HG03064 (cell line): Measurements from ENCODE around the gene FOXD1.

Experiments used
- ATAC-seq: cut with Tn5 transposase; IDR thresholded peaks from one replicate; pipeline ENCODE4 v1.9.1; 2021; ENCODE audit warnings: low read depth; ENCODE audit not compliant: unreplicated experiment

Gene FOXD1

GRCh38 chr5:73441378-73441777, 7.2 kb downstream of the FOXD1 start:
- ATAC-seq: no peak

- no peak for ATAC-seq
These were observed 8.3 kb downstream of the FOXD1 start for GRCh38 chr5:73440262-73440661.

GRCh38 chr5:73438645-73439470, 9.7 kb downstream of the FOXD1 start:
- ATAC-seq: no peak

- ATAC-seq: no peak
These were observed 10.6 kb downstream of the FOXD1 start for GRCh38 chr5:73437777-73438644.

- no peak for ATAC-seq
These were observed 11.3 kb downstream of the FOXD1 start for GRCh38 chr5:73437101-73437776.

GRCh38 chr5:73436535-73437100, 12.0 kb downstream of the FOXD1 start:
- no peak for ATAC-seq

- no peak for ATAC-seq
These were observed 12.6 kb downstream of the FOXD1 start for GRCh38 chr5:73435759-73436534.

- no peak for ATAC-seq
These were observed 13.7 kb downstream of the FOXD1 start for GRCh38 chr5:73434907-73435306.

- ATAC-seq: no peak
These were observed 14.1 kb downstream of the FOXD1 start for GRCh38 chr5:73434461-73434860.

GRCh38 chr5:73433982-73434342, 14.6 kb downstream of the FOXD1 start:
- ATAC-seq: no peak

- no peak for ATAC-seq
These were observed 15.2 kb downstream of the FOXD1 start for GRCh38 chr5:73433272-73433981.

- no peak for ATAC-seq
These were observed 17.2 kb downstream of the FOXD1 start for GRCh38 chr5:73431204-73431851.

- ATAC-seq: no peak
These were observed 22.5 kb downstream of the FOXD1 start for GRCh38 chr5:73426034-73426433.

- ATAC-seq: no peak
These were observed 24.0 kb downstream of the FOXD1 start for GRCh38 chr5:73424556-73424977.

GRCh38 chr5:73422164-73422563, 26.4 kb downstream of the FOXD1 start:
- ATAC-seq: no peak

GRCh38 chr5:73420666-73421065, 27.9 kb downstream of the FOXD1 start:
- no peak for ATAC-seq

GRCh38 chr5:73419465-73420390, 28.8 kb downstream of the FOXD1 start:
- no peak for ATAC-seq

- no peak for ATAC-seq
These were observed 29.5 kb downstream of the FOXD1 start for GRCh38 chr5:73419117-73419464.
